K562 (cell line): ENCODE results near the gene RBSN. TPM values are rescaled to one million over a fixed set of nuclear protein-coding genes. Genes with fewer than 3 reads are reported as not detected.
A peak's percentile ranks its signal among the peaks of the same experiment; 100 is the strongest.

ENCODE experiments used
- AFF4 ChIP-seq: sonication (generic); formaldehyde crosslinking; IDR thresholded peaks from 2 replicates; pipeline ENCODE4 v1.8.0; 2023; ENCODE audit warnings: mild to moderate bottlenecking, missing genetic modification reagents
- ARID3B ChIP-seq: fragments of 250-450 bp; sonication (Bioruptor Pico); IDR thresholded peaks from 2 replicates; pipeline ENCODE4 v1.4.0; 2020; ENCODE audit warnings: borderline replicate concordance
- CHD1 ChIP-seq: fragments of 200-600 bp; sonication (generic); IDR thresholded peaks from one replicate; pipeline ENCODE4 v1.6.1; 2012; ENCODE audit warnings: mild to moderate bottlenecking, moderate library complexity, low read length, inconsistent platforms
- CXXC5 ChIP-seq: fragments of 250-450 bp; sonication (Bioruptor Pico); IDR thresholded peaks from 2 replicates; pipeline ENCODE4 v1.8.0; 2022; ENCODE audit warnings: inconsistent platforms, mild to moderate bottlenecking, moderate library complexity
- E2F4 ChIP-seq: sonication (generic); formaldehyde crosslinking; IDR thresholded peaks from 2 replicates; pipeline ENCODE4 v1.8.0; 2022; ENCODE audit warnings: mild to moderate bottlenecking, low read depth, missing genetic modification reagents
- FOXJ3 ChIP-seq: sonication (generic); formaldehyde crosslinking; IDR thresholded peaks from 2 replicates; pipeline ENCODE4 v1.4.0; 2020; ENCODE audit warnings: mild to moderate bottlenecking, missing genetic modification reagents
- FOXO4 ChIP-seq: fragments of 450-650 bp; formaldehyde crosslinking; IDR thresholded peaks from 2 replicates; pipeline ENCODE4 v1.4.0; 2020; ENCODE audit warnings: mild to moderate bottlenecking, moderate library complexity
- GATA2 ChIP-seq: sonication (generic); formaldehyde crosslinking; IDR thresholded peaks from 2 replicates; pipeline ENCODE4 v1.4.0; 2020; ENCODE audit warnings: mild to moderate bottlenecking, missing genetic modification reagents
- HDGF ChIP-seq: fragments of 450-650 bp; IDR thresholded peaks from 2 replicates; pipeline ENCODE4 v1.6.1; 2016
- HEY1 ChIP-seq: fragments of 250-450 bp; sonication (Bioruptor Pico); IDR thresholded peaks from 2 replicates; pipeline ENCODE4 v1.5.0; 2020; ENCODE audit warnings: mild to moderate bottlenecking, moderate library complexity, borderline replicate concordance
- NFATC3 ChIP-seq: fragments of 450-650 bp; IDR thresholded peaks from 2 replicates; pipeline ENCODE4 v1.6.1; 2017; ENCODE audit warnings: mild to moderate bottlenecking
- NFYB ChIP-seq: IDR thresholded peaks from 2 replicates; pipeline ENCODE4 v1.6.1; 2011; ENCODE audit warnings: mild to moderate bottlenecking, moderate library complexity; ENCODE audit not compliant: insufficient read length; ENCODE audit errors: extremely low read depth
- NR0B1 ChIP-seq: fragments of 450-650 bp; IDR thresholded peaks from one replicate; pipeline ENCODE4 v1.6.1; 2018; ENCODE audit warnings: mild to moderate bottlenecking, moderate library complexity; ENCODE audit not compliant: partially characterized antibody
- RFX5 ChIP-seq: IDR thresholded peaks from 2 replicates; pipeline ENCODE4 v1.6.1; 2011; ENCODE audit warnings: low read depth, mild to moderate bottlenecking, improper control_type of control experiment, low read length
- SIN3B ChIP-seq: fragments of 450-650 bp; IDR thresholded peaks from 2 replicates; pipeline ENCODE4 v1.6.1; 2017; ENCODE audit warnings: low read depth, mild to moderate bottlenecking, moderate library complexity
- SMARCA4 ChIP-seq: fragments of 450-650 bp; IDR thresholded peaks from 2 replicates; pipeline ENCODE4 v1.6.1; 2016
- SOX6 ChIP-seq: fragments of 450-650 bp; IDR thresholded peaks from 2 replicates; pipeline ENCODE4 v1.6.1; 2014; ENCODE audit warnings: mild to moderate bottlenecking
- ZNF282 ChIP-seq: sonication (generic); formaldehyde crosslinking; IDR thresholded peaks from 2 replicates; pipeline ENCODE4 v1.8.1; 2023; ENCODE audit warnings: missing genetic modification reagents
- ZNF77 ChIP-seq: fragments of 250-450 bp; sonication (Bioruptor Pico); IDR thresholded peaks from 2 replicates; pipeline ENCODE4 v1.5.0; 2020
- polyA plus RNA-seq, 8 experiments: library from polyadenylated mRNA; depleted of rRNA in 4 of 8; stranded (reverse) in 5 of 8; unstranded in 3 of 8; fragments of >200 nt; fragmentation: Nextera tagmentation in 2 of 8; fragmentation: Illumina TruSeq in 1 of 8; extraction: Ambion mirVana in 2 of 8; extraction: Trizol in 1 of 8; gene quantifications; 2 replicates each; pipeline versions ENCODE4 v1.2.1 to v1.2.3, GENCODE V29; 2011 to 2014; ENCODE audit warnings: inconsistent platforms in 1 of 8, missing spikeins in 1 of 8
- total RNA-seq, 7 experiments: library from RNA; depleted of rRNA in 6 of 7; stranded (reverse); fragments of >200 nt in 6 of 7; fragmentation: Illumina TruSeq in 2 of 7; extraction: Trizol in 2 of 7; gene quantifications; 2 replicates each; pipeline versions ENCODE4 v1.2.1 to v1.2.3, GENCODE V29; 2011 to 2021; ENCODE audit warnings: low replicate concordance in 1 of 7

The RBSN gene
- total and polyA plus RNA-seq, 9 of the 15 experiments (the other 6 are each of a cell fraction or from before 2014, with no cell fraction given): 2.9 to 19.6 (median 15.0) TPM

GRCh38 chr3:15052335-15053242 lies 46.4 kb downstream of the RBSN start (continued):
- TF ChIP-seq RFX5 (no peak), HDGF (no peak), CXXC5 (CRISPR knock-in tag) (peak; percentile 91), ZNF282 (CRISPR knock-in tag) (no peak), NR0B1 (no peak), NFYB (no peak), E2F4 (CRISPR knock-in tag) (no peak), ARID3B (CRISPR knock-in tag) (no peak), NFATC3 (no peak), SIN3B (no peak), AFF4 (CRISPR knock-in tag) (no peak), SOX6 (peak; percentile 97), CHD1 (no peak), HEY1 (CRISPR knock-in tag) (peak; percentile 92), ZNF77 (CRISPR knock-in tag) (no peak), FOXO4 (CRISPR knock-in tag) (no peak), GATA2 (CRISPR knock-in tag) (peak; percentile 100), FOXJ3 (CRISPR knock-in tag) (no peak), SMARCA4 (peak; percentile 98)
